Raji (cell line): Measurements from ENCODE around the gene ABLIM2.
A peak's percentile ranks its signal among the peaks of the same experiment; 100 is the strongest.

ENCODE experiments used
- POLR2A ChIP-seq: IDR thresholded peaks from 2 replicates; pipeline ENCODE4 v1.6.1; 2011; ENCODE audit warnings: low read depth, low read length, control low read depth; ENCODE audit not compliant: insufficient read depth

The ABLIM2 gene

DNA sequence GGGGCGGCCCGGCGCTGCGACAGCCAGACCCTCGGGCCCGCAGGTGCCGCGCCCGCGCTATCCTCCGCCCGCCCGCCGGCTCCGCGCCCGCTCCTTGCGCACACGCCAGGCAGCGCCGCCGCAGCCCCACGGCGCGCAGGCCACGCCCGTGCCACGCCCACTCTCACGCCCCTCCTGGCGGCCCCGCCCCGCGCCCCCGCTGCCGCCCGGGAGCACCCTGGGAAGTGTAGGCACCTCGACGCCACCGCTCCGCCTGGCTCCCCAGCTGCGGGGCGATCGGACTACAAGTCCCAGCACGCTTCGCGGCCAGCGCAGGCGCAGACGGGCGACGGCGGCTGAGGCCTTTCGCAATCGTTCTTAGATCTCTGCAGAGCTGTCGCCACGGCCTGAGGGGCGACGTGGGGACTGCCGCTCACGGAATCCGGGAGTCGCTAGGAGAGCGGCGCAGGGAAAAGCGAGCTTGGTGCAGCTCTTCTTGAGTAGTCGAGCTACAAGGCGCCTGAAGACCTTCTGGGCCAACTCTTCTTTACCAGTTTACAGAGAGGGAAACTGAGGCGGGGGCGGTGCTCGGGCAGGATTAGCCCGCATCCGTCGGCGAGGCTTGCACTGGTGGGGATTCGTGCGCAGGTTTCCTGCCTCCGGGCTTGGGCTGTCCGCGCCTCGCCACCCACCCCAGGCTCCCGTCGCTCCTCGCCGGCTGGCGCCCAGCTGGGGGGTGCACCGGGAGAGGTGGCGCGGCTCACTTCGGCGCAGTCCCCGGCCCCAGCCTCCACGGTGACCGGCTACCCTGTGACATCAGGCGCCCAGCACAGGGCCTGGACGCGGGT lies at the start of gene ABLIM2:
Gene ABLIM2, minus strand, starts transcription at position 104 of the 827 bp plus-strand sequence. CDS start 124 bp downstream, outside the sequence.
- peak; percentile 87 for TF ChIP-seq POLR2A

DNA sequence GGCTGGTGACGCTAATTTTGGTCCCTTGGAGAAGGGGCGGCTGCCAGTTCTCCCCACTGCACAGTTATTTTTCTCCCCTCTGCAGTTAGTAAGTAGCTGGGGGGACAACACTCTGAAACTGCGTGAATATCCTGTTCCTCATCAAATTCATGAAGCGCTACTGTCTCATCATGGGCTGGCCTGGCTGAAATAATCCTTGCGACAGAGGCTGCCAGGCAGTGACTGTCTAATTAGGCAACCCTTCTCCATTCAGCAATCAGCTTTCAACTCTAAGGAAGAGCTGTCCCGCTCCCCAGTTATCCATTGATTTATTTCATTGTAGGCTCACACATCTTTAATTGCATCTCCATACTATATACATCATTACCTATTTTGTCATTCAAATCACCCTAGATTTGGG lies 48.7 kb upstream of the ABLIM2 start:
- TF ChIP-seq POLR2A, result no peak

DNA sequence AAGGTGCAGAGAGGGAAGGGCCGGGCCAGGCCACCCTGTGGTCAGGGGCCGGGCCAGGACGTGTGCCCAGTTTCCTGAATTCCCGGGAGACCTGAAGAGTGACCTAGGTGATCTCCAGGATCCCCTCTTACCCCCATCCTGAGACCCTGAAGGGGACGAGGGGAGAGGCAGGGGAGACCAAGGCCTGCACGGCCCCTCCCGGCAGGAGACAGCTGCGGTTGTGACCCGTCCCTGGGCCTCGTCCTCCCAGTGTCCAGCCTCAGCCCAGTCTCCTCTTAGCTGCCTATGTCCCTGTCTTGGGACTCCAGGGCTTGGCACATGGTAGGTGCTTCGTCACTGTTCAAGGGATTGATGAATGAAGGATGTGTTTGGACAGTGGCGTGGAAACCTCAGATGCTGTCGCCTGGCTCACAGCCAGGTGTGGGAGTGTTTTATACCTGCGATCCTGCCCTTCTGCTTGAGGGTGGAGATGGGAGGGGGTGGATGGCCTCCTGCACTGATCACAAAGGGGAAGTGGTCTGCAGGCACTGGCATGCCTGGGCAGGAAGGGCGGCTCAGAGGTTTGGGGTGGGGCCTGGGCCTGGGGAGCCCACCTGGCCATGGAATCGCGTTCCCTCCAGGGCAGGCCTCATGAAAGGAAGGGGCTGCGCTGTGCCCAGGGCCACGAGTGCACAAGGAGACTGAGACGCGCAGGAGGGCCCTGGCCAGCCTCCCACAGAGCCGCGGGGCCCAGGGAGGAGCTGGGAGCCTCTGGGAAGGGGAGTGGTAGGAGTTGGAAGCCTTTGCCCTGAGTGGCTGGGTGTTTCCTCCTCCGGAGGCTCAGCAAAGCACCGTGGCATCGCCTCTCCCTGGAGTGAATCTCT lies 47.4 kb upstream of the ABLIM2 start:
- TF ChIP-seq POLR2A, result no peak

DNA sequence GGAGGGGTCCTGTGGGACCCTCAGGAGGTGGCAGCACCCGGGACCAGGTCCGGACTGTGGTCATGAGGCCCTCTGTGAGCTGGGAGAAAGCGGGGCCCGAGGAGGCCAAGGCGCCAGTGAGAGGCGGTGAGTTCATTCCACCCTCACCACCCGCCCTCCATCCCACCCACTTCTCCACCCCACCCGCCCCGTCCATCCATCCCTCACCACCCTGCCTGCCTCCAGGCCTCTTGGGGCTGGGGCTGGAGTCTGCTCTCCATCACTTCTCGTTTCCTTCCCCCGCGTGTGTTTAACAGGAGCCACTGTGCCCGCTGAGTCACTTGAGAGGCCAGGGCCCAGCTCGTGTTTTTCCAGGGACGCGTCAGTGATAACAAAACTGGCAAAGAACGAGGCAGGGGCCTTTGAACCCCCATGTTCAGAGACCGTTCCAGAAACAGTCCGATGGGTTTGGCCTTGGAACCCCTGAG lies 46.7 kb upstream of the ABLIM2 start:
- TF ChIP-seq POLR2A, result no peak

DNA sequence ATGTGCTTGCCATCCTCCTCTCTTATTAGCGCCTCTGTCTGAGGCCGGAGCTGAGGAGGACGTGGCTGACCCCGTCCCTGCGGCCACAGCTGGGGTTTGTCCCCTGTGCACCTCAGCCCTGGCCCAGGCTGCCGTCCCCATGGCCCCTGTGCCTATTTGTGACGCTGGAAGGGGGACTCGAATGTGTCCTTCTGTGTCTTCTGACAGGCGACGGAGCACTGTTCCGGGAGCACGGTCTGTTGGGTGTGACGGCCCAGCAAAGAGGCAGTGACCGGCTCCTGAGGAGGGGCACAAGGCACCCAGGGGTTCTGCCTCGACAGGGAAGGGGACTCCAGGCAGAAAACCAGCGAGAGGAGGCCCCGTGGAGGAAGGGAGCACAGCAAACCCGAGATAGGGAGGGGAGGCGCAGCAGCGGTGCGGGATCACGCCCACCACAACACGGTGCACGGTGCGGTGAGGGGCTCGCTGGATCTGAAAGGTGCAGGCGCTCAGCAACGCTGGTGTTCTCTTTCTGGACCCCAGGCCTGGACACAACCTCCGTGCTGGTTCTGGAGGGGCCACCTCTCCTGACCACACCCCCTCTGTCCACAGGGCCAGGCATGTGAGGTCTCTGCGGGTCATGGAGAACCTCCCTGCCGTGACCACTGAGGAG lies 46.1 kb upstream of the ABLIM2 start:
- TF ChIP-seq POLR2A, result no peak

DNA sequence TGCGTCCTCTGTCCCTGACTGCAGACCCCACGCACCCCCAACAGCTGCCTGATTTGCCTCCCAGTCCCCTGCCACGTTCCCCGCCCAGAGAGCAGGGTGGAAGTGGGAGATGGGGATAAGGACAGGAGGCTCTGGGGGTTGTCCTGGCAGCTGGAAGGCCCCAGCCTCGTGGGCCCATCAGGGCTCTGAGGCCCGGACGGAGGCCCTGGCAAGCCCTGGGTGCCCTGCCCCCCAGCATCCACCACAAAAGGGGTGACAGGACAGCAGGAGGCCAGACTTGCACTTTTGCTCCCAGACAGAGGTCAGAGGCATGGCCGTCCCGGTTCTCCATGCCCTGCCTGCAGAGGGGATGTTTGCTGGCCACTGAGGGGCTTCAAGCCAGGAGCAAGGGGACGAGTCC lies 45.2 kb upstream of the ABLIM2 start:
- no peak for TF ChIP-seq POLR2A

DNA sequence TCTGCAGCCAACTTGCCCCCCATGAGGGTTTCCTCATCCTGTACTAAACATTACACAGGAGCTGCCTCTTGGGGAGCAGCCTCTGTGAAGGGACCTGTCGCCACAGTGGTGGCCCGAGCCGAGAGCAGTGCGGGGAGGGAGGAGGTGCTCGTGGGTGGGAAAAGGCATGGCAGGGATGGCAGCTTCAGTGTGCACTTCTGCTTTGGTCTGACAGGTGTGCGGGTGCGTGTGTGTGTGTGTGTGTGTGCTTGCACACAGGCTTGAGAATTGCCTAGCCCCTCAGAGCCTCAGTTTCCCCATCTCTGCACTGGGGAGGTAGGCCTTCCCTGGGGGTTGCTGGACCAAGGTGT lies 44.4 kb upstream of the ABLIM2 start:
- no peak for TF ChIP-seq POLR2A

DNA sequence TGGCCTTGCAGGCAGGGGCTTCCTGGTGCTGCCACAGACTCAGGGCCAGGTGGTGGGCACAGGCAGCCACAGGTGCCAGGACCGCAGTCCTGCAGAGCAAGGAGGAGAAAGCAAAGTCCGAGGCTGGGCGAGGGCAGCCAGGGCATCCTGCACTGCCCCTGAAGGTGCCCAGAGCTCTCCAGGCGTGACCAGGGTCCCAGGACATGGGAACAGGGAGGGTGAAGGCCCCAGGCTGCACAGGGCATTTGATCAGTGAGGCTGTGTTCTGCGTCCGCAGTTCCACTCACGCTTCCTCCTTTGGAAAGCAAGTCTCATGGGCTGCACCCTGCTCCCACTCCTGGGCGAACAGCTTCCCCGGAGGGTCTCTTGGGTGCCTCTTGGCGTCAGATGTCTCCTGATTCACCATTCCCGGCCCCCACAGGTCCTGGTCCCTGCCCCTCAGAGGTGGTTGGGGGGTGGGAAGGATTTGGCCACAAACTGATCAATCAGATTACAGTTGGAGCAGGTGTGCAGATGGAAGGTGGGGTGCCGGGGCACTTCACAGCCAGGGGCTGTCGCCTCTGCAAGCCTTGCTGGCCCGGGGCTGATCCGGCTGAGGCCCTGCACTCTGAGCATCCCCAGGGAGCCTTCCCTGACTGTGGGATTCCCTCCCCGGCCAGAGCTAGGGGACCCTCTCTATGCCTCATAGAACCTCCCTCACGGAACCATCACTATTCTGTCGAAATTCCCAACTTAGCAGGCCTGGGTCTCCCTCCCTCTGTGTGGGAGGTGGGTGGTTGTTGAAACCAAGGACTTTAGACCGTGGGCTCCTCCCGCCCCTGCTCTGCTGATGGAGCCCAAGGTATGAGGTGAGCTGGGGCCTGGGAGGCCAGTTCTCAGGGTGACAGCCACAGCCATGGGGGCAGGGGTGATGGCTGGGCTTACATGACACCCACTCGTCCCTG lies 43.8 kb upstream of the ABLIM2 start:
- no peak for TF ChIP-seq POLR2A

DNA sequence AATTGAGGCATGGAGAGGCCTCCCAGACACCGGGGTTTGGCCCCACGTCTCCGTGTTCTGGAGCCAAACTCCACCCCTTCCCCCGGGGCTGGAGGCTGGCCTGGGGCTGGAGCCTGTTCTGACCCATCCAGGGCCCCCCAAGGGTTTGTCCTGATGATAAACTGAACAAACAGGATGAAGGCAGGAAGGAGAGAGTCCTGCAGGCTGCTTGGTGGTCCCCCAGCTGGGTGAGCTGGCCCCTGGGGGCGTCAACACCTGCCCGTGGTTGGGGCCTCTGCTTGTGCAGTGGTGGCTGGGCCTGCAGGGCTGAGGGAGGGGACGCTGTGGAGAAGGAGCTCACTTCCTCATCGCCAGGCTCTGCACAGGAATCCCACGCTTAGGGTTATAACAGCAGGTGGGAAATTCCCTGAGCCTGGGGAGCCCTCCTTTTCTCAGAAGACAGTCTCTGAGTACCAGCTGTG lies 42.7 kb upstream of the ABLIM2 start:
- TF ChIP-seq POLR2A, result no peak

DNA sequence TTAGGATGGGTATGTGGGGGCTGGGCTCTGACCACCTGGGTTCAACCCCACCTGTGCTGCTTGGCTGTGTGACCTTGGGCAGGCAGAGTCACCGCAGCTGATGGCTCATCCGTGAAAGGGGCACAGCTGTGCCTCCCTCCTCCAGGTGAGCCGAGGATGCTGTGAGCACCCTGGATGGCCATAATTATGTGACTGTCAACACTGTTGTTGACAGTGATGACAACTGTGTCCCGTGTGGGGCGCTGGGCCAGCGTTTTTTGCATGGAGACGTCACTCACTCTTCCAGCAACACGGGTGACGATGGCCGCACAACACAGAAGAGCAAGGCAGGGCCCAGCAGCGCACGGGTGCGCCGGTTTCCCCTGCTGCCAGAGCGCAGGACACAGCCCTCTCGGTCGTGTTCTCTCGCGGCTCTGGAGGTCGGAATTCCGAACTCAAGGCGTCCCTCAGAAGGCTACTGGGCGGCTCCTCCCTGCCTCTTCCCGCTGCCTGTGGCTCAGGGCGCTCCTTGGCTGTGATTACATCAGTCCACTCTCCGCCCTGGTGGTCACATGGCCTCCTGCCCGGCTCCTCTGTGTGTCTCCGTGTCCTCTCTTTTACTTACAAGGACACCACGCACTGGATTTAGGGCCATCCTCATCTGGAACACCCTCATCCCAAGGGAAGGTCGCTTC lies 41.8 kb upstream of the ABLIM2 start:
- TF ChIP-seq POLR2A, result peak; percentile 38; the same call in 1 of the 2 replicates

DNA sequence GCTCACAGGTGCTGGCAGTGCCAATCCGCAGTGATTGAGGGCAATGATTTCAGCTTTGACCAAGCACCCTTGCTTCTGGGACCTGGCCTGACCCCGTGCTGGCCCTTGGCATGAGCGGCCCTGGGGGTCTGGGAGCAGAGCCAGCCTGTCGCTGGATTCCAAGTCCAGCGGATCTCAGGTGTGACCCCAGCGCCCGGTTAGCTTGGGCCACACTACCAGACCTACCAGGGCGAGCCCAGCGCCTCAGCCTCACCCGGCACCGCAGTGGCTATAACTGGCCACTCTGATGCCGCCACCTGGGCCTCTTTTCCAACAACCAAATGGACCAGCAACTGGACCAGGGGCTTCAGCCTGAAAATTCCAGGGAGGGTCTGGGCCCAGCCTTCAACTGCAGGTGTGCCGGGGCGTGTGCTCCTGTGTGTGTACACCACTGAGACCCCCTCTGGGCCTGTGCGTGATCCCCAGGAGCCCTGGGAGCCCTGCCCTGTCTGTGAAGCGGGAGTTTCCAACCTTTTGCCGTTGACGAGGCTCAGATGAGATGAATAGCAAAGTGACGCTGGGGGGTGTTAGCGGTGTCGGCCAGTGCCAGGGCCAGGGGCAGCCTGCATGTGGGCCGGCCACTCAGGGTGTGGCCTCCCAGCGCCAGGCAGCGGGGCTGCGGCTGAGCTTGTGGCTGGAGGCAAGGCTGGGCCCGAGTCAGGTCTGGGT lies 41.1 kb upstream of the ABLIM2 start:
- TF ChIP-seq POLR2A, result no peak

DNA sequence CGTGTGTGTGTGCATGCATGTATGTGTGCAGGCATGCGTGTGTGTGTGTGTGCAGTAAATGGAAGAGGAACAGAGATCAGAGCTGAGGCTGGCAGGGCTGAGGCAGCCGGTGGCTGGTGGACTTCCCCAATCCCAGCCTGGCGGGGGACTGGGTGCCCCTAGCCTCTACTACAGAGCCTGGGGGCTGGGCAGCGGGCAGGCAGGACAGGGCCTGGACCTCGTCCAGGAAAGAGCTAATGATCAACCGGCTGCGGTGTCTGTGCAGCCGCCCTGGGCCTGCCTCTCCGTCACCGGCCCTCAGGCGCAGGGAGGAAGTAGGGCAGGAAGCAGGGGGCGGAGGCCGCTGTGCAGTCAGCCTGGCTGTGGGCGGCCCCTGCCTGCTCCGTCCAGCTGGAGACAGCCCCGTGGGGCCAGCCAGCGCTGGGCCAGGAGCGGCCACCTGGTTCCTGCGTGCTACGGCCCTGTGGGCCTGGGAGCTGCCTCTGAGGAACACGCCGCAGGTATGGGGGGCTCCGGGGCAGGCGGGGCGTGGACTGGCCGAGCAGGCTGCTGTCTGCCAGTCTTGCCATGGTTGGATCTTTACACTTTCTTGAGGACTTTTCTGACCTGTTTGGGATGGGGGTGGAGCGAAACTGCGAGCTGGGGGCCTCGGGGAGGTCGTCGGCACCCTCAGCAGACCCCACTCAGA lies 40.4 kb upstream of the ABLIM2 start, which contains the start of gene SH3TC1:
Gene SH3TC1, plus strand, starts transcription at position 385 of the 688 bp plus-strand sequence. CDS start 5,905 bp downstream, outside the sequence.
- TF ChIP-seq POLR2A, result peak; percentile 69

DNA sequence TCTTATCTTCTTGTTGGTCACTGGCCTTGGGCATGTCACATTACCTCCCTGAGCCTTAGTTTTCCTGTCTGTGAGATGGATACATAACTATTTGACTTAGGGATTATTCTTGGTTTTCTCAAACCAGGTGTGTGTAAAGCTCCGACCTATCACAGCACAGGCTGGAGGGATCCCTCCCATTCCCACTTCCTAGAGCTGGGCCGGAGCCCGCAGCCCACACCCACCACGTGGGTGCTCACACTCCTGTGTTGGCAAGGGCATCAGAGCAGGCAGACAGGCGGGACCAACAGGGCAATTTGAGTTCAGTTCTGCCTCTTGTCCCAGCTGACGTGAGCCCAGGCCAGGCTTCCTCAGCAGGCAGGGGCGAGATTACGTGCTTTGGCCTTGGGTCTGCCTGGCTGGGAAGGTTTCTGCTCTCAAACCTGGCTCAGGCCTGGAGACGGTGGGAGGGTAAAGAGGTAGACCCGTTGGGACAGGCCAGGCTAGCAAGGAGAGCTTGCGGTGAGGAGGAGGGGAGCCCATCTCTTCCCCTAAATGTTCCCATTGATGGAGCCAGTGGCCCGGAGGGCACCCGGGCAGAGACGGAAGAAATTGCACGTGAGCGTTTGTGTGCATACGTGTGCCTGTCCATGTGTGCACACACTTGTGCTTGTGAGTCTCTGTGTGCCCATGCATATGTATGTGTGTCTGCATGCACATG lies 39.7 kb upstream of the ABLIM2 start:
- no peak for TF ChIP-seq POLR2A
